ENCODE results near the gene DZIP1L.
A peak's percentile ranks its signal among the peaks of the same experiment; 100 is the strongest.

The DZIP1L gene

DNA sequence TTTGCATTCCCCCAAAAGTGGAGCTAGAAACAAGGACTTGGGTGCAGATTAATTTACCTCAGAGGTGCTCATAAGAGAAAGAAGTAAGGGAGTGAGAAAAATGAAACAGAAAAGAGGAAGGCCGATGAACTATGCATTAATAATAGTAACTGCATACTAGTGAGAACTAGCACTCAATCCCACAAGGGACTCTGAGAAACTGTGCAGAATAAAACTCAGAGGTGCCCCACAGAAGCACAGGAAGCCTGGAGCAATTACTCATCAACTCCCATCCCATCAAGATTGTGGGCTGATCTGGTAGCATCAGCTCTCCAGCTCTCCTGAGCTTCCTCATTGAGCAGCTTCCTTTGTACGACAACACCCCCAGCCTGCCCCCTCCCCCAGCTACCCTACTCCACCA lies 54.6 kb downstream of the DZIP1L start:
- Histone ChIP-seq H3K4me3 (ENCODE audit: low read depth, low read length) (no peak overlapping the region), H3K9me3 (no peaks in the 10 kb centered on the region), H3K4me1 (no peaks in the 10 kb centered on the region), H3K27me3 (no peaks in the 10 kb centered on the region), H3K36me3 (no peaks in the 10 kb centered on the region)
- DNase-seq: no peak
- TF ChIP-seq, protein P1, sequence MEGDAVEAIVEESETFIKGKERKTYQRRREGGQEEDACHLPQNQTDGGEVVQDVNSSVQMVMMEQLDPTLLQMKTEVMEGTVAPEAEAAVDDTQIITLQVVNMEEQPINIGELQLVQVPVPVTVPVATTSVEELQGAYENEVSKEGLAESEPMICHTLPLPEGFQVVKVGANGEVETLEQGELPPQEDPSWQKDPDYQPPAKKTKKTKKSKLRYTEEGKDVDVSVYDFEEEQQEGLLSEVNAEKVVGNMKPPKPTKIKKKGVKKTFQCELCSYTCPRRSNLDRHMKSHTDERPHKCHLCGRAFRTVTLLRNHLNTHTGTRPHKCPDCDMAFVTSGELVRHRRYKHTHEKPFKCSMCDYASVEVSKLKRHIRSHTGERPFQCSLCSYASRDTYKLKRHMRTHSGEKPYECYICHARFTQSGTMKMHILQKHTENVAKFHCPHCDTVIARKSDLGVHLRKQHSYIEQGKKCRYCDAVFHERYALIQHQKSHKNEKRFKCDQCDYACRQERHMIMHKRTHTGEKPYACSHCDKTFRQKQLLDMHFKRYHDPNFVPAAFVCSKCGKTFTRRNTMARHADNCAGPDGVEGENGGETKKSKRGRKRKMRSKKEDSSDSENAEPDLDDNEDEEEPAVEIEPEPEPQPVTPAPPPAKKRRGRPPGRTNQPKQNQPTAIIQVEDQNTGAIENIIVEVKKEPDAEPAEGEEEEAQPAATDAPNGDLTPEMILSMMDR (IDR thresholded peaks at IDR 0.05; ENCODE audit: low read depth, low read length): no peak

DNA sequence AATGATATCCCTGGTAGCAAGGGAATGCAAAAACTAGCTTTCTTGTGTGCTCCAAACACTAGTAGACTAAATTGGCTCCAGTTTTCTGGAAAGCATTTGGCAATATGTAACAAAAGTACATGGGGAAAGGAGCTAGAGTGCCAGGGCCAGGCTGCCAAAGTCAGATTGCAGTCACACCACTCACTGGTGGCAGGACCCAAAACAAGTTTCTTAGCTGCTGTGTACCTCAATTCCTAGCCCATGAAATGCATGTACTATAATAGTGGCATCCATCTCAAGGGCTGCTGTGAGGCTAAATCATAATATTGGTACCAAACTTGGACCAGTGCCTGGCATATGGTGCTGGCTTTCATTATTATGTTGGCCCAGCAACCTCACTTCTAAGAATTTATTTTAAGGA lies 56.1 kb downstream of the DZIP1L start:
- H3K27me3 ChIP-seq: no peaks in the 10 kb centered on the region
- H3K36me3 ChIP-seq: no peaks in the 10 kb centered on the region
- TF ChIP-seq, protein P1 (IDR thresholded peaks at IDR 0.05; ENCODE audit: low read depth, low read length): no peak
- no peaks in the 10 kb centered on the region for H3K9me3 ChIP-seq
- H3K4me3 ChIP-seq (ENCODE audit: low read depth, low read length): no peak overlapping the region
- no peaks in the 10 kb centered on the region for H3K4me1 ChIP-seq
- no peak for DNase-seq

DNA sequence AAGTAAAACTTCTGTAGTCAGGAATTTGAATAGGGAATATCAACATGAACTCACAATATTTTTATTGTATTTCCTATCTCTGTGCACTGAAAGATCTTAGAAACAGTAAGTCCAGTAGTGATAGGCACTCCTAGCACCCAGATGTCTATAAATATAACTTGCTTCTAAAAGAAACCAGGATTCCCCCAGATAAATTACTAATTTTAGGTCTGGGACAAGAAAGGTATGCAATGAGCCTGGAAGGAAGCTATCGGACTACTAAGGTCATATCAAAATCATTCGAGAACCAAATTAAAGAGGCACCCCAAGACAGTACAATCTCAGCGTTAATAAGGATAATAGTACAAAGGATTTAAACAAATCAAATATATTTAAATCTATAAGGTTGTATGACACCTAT lies 58.0 kb downstream of the DZIP1L start:
- H3K4me1 ChIP-seq: no peaks in the 10 kb centered on the region
- TF ChIP-seq, protein P1 (IDR thresholded peaks at IDR 0.05; ENCODE audit: low read depth, low read length): no peak

DNA sequence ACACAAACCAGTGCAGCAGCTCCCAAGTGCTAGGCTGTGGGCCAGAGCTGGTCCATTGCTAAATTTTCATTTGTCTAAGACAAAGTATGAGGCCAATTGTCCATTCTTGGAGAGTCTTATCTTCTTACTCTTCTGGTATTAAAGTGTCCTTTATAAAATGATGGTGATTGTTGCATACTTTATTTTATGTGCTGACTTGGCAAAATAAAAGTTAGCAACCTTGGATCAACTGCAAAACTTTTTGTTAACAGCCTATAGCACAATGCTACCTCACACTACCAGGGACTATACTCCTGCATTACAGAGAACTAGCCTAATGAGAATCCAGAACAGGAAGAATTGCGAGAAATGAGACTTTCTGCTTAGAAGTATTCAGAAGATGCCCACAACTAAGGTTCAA lies 61.4 kb downstream of the DZIP1L start:
- no peak for DNase-seq
- no peak overlapping the region for H3K4me3 ChIP-seq (ENCODE audit: low read depth, low read length)
- H3K4me1 ChIP-seq: no peaks in the 10 kb centered on the region
- no peaks in the 10 kb centered on the region for H3K36me3 ChIP-seq
- no peaks in the 10 kb centered on the region for H3K9me3 ChIP-seq
- no peaks in the 10 kb centered on the region for H3K27me3 ChIP-seq
- TF ChIP-seq, protein P1 (IDR thresholded peaks at IDR 0.05; ENCODE audit: low read depth, low read length): no peak

More for the DNA sequence above, 58.0 kb downstream of the DZIP1L start:
- Histone ChIP-seq H3K36me3 (no peaks in the 10 kb centered on the region), H3K27me3 (no peaks in the 10 kb centered on the region), H3K4me3 (ENCODE audit: low read depth, low read length) (no peak overlapping the region), H3K9me3 (no peaks in the 10 kb centered on the region)
- no peak for DNase-seq

DNA sequence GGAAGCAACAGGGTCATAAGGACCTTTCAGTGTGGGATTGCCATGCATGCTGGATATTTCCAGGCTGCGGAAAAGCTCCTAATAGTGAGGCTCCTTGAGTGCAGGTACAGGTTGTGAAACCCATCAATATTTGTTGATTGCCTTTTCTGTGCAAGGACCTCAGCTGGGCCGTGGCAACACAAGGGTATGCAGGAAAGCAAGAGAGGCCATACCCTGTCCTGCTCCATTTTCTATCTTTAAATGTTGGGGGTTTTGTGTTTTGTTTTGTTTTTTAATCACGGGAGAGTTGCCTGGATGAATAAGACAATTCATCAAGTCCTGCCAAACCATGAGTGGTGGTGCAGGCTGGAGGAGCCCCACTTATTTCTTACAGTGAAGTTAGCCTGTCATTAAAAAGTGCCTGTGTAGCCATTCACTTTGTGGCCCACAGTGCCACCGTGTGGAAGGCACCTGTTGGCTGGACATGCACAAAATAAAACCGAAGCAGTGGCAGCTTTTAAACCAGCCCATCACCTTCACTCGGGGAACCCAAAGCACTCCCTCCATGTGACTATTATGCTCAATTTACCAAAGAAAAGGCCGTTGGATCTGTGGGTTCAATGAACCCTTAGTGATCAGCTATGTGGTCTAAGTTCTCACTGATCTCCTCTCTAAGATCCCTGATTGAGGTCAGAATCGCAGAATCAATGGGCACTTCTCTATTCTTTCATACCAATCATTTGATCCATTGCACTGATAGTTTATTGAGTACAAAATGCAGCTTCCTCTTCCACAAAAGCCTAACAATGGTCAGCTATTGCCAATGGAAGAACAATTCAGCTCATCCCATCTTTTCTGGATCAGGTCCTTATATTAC lies 63.2 kb downstream of the DZIP1L start:
- no peaks in the 10 kb centered on the region for H3K36me3 ChIP-seq
- H3K4me1 ChIP-seq: no peaks in the 10 kb centered on the region
- H3K4me3 ChIP-seq (ENCODE audit: low read depth, low read length): no peak overlapping the region
- no peaks in the 10 kb centered on the region for H3K9me3 ChIP-seq
- peak; percentile 52 for DNase-seq
- TF ChIP-seq, protein P1 (IDR thresholded peaks at IDR 0.05; ENCODE audit: low read depth, low read length): peak; percentile 81
- H3K27me3 ChIP-seq: no peaks in the 10 kb centered on the region

DNA sequence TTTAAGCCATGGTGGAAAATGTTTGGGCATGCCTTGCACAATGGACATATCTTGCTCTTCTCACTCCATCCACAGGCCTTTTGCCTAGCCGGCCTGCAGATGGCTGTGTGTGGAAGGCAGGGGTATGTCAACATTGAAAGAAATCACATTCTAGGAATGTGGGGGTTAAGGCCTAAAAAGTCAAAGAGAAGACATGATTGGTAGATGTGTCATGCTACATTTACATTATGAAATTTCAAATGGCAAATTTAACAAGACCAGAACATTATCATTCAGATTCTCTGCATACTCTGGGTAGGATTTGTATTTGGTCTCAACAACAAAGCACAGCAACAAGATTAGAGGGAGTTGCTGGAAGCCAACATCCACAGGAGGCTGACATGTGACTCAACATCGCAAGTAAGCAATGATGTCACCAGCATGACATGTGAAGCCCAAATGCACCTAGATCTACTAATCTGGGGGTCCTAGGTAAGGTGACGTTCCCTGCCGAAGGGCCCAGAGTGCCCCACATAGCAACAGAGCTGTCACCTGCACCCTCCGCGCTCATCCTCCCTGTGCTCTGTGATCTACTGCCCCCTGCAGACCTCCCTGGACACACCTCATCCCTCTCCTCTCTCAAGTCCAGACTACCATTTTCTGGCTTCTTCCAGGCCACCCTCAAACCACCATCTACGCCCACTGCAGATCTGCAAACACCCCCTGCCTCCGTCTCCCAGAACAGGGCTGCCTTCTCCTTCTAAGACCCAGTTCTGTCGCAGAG lies 66.1 kb downstream of the DZIP1L start:
- H3K27me3 ChIP-seq: no peaks in the 10 kb centered on the region
- TF ChIP-seq, protein P1 (IDR thresholded peaks at IDR 0.05; ENCODE audit: low read depth, low read length): no peak
- H3K36me3 ChIP-seq: no peaks in the 10 kb centered on the region
- no peak for DNase-seq
- no peaks in the 10 kb centered on the region for H3K9me3 ChIP-seq
- H3K4me3 ChIP-seq (ENCODE audit: low read depth, low read length): no peak overlapping the region
- H3K4me1 ChIP-seq: no peaks in the 10 kb centered on the region
